Mesenchymal stem cell (in vitro differentiated cells and primary cell): ENCODE measurements around the gene C14orf180.
A peak's percentile ranks its signal among the peaks of the same experiment; 100 is the strongest.

Experiments
- DNase-seq: peaks from one replicate; pipeline ENCODE4 v3.0.0-alpha.2; 2013
- H2AFZ ChIP-seq: one replicate; pipeline ENCODE4 v1.6.1; 2013; ENCODE audit warnings: low read depth, mild to moderate bottlenecking, control low read depth, inconsistent platforms, low read length, moderate library complexity
- H2AK5ac ChIP-seq: 2 replicates; pipeline ENCODE4 v1.6.1; 2013; ENCODE audit warnings: low read length, moderate library complexity, mild to moderate bottlenecking, inconsistent platforms; ENCODE audit not compliant: severe bottlenecking
- H2BK120ac ChIP-seq: one replicate; pipeline ENCODE4 v1.6.1; 2013; ENCODE audit warnings: low read depth, mild to moderate bottlenecking, inconsistent platforms, low read length, moderate library complexity
- H2BK12ac ChIP-seq, 2 experiments: one replicate each; pipeline ENCODE4 v1.6.1; 2013; ENCODE audit warnings: inconsistent platforms in 2 of 2, low read length in 2 of 2, mild to moderate bottlenecking in 2 of 2, moderate library complexity in 2 of 2, control low read depth in 1 of 2
- H2BK15ac ChIP-seq: one replicate; pipeline ENCODE4 v1.6.1; 2013; ENCODE audit warnings: mild to moderate bottlenecking, low read depth, inconsistent platforms; ENCODE audit not compliant: poor library complexity, severe bottlenecking
- H2BK5ac ChIP-seq: 2 replicates; pipeline ENCODE4 v1.6.1; 2013; ENCODE audit warnings: low read depth, mild to moderate bottlenecking, low read length, control low read depth, inconsistent platforms; ENCODE audit not compliant: poor library complexity, severe bottlenecking
- H3K14ac ChIP-seq, 2 experiments: one replicate each; pipeline ENCODE4 v1.6.1; 2013; ENCODE audit warnings: inconsistent platforms in 2 of 2, low read length in 2 of 2, control low read depth in 1 of 2, mild to moderate bottlenecking in 1 of 2, moderate library complexity in 1 of 2
- H3K18ac ChIP-seq, 2 experiments: one replicate each; pipeline ENCODE4 v1.6.1; 2013; ENCODE audit warnings: inconsistent platforms in 2 of 2, low read length in 2 of 2, control low read depth in 1 of 2, low read depth in 1 of 2, mild to moderate bottlenecking in 1 of 2
- H3K23ac ChIP-seq, 2 experiments: one replicate each; pipeline ENCODE4 v1.6.1; 2013; ENCODE audit warnings: inconsistent platforms in 2 of 2, low read length in 2 of 2, mild to moderate bottlenecking in 2 of 2, moderate library complexity in 2 of 2, control low read depth in 1 of 2
- H3K27ac ChIP-seq: 2 replicates; pipeline ENCODE4 v1.5.1; 2013; ENCODE audit warnings: mild to moderate bottlenecking, moderate library complexity, low read length, control low read depth, inconsistent platforms; ENCODE audit not compliant: poor library complexity, severe bottlenecking
- H3K27me3 ChIP-seq, 2 experiments: 2 replicates each; pipeline versions ENCODE4 v1.6.1 to v1.7.0; 2013; ENCODE audit warnings: low read length in 2 of 2, mild to moderate bottlenecking in 2 of 2, moderate library complexity in 2 of 2, control low read depth in 1 of 2, inconsistent platforms in 1 of 2; ENCODE audit not compliant: control insufficient read depth in 1 of 2, insufficient read depth in 1 of 2
- H3K36me3 ChIP-seq, 2 experiments: 2 replicates each; pipeline versions ENCODE4 v1.6.1 to v1.7.0; 2013; ENCODE audit warnings: low read length in 2 of 2, control low read depth in 1 of 2, inconsistent platforms in 1 of 2, low read depth in 1 of 2, mild to moderate bottlenecking in 1 of 2; ENCODE audit not compliant: insufficient read depth in 2 of 2, control insufficient read depth in 1 of 2
- H3K4ac ChIP-seq, 2 experiments: one replicate each; pipeline ENCODE4 v1.6.1; 2013; ENCODE audit warnings: inconsistent platforms in 2 of 2, low read length in 2 of 2, mild to moderate bottlenecking in 2 of 2, moderate library complexity in 2 of 2, control low read depth in 1 of 2, low read depth in 1 of 2
- H3K4me1 ChIP-seq: 2 replicates; pipeline ENCODE4 v1.6.1; 2013; ENCODE audit warnings: low read depth, low read length, control low read depth; ENCODE audit not compliant: control insufficient read depth, insufficient read depth
- H3K4me2 ChIP-seq: 2 replicates; pipeline ENCODE4 v1.6.1; 2013; ENCODE audit warnings: low read length, mild to moderate bottlenecking, inconsistent platforms; ENCODE audit not compliant: poor library complexity, severe bottlenecking
- H3K4me3 ChIP-seq, 2 experiments: 2 replicates each; pipeline versions ENCODE4 v1.5.1 to v1.7.0; 2013; ENCODE audit warnings: low read length in 2 of 2, mild to moderate bottlenecking in 2 of 2, control low read depth in 1 of 2, low read depth in 1 of 2; ENCODE audit not compliant: insufficient read depth in 1 of 2
- H3K79me1 ChIP-seq: replicated peaks from 2 replicates; pipeline ENCODE4 v1.6.1; 2013; ENCODE audit warnings: mild to moderate bottlenecking, control low read depth, low read length, inconsistent platforms; ENCODE audit not compliant: poor library complexity, severe bottlenecking
- H3K9ac ChIP-seq: 2 replicates; pipeline ENCODE4 v1.7.0; 2013; ENCODE audit warnings: mild to moderate bottlenecking, low read length, moderate library complexity
- H3K9me3 ChIP-seq: 2 replicates; pipeline ENCODE4 v1.7.0; 2013; ENCODE audit warnings: mild to moderate bottlenecking, low read length; ENCODE audit not compliant: control insufficient read depth
- H4K8ac ChIP-seq: one replicate; pipeline ENCODE4 v1.6.1; 2013; ENCODE audit warnings: inconsistent platforms, mild to moderate bottlenecking, low read length, moderate library complexity
- H4K91ac ChIP-seq: one replicate; pipeline ENCODE4 v1.6.1; 2013; ENCODE audit warnings: mild to moderate bottlenecking, low read length, inconsistent platforms
- WGBS: methylation state at CpG from one replicate; pipeline ENCODE4 v1.1.7; 2013; ENCODE audit warnings: mixed read lengths; 5-methylcytosine and 5-hydroxymethylcytosine counted together

The C14orf180 gene

DNA sequence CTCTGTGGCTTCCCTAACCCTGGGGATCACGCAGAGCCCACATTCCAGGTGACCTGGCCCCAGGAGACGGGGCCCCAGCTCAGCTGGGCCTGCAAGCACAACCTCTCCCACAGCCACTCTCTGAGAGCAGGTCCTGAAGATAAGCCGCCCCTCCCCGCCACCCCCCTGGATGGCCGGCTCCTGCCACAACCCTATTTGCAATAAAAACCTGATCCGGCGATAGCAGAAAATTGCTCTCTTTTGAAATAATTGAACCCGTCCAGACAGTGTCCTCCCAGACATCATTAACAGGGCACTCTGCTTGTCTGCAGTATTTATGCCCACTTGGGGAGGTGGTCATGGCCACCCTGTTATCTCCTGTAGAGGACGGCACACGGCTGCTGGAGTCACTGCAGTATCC, 5.0 kb downstream of the C14orf180 start:
- Histone ChIP-seq H3K4me1 (no peaks in the 10 kb centered on the region), H3K36me3 (no peaks in the 10 kb centered on the region), H2BK15ac (no peak overlapping the region), H2BK12ac (no peak overlapping the region), H4K91ac (no peak overlapping the region), H3K27ac (no peak overlapping the region), H3K4me2 (no peak overlapping the region), H3K4ac (no peak overlapping the region), H3K27me3 (peaks cover 4 to 62% of the 10 kb centered on the region in 2 experiments), H3K14ac (no peak overlapping the region), H2BK120ac (no peak overlapping the region), H2BK5ac (no peak overlapping the region), H2AFZ (no peak overlapping the region), H3K23ac (no peak overlapping the region), H3K9ac (no peak overlapping the region), H3K79me1 (no peaks in the 10 kb centered on the region), H3K18ac (no peak overlapping the region), H3K4me3 (no peak overlapping the region), H2AK5ac (no peak overlapping the region), H4K8ac (no peak overlapping the region), H3K9me3 (no peaks in the 10 kb centered on the region)
- 72% methylated on average over 10 of the region's 10 CpGs for WGBS
- no peak for DNase-seq

DNA sequence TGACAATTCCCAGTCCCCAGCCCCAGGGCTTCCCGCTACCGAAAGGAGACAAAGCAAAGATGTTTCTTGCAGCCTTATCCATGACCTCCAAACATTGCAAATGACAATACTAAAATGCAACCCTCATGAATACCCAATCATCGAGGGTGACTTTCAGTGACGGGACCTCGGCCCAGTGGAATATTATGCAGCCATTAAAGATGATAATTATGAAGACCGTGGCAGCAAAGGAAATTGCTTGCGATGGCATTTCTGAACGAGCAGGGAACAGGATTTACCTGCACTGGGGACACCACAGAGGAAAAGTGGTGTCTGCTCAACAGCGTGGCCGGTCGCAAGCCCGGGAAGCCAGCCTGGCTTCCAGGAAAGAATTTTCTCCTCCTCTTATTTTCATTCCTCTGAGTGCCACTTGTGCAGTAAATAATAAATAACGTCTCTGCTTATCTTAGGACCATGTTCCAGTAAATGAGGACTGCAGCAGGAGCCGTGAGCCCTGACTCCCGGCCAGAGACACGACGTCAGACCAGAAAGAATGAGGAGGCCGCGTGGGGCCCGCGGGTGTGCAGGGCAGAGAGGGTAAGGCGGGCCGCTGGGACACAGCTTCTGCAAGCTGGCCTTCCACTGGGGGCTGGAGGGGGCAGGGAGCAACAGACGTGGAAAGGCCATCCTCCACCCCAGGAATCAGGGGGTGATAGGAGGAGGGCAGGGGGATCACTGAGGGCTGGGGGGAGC, 6.6 kb downstream of the C14orf180 start:
- Histone ChIP-seq H2BK5ac (no peak overlapping the region), H3K4me1 (peaks cover 2% of the 10 kb centered on the region), H3K27ac (no peak overlapping the region), H4K91ac (no peak overlapping the region), H3K4me2 (no peak overlapping the region), H3K79me1 (no peaks in the 10 kb centered on the region), H2AK5ac (no peak overlapping the region), H3K23ac (no peak overlapping the region), H3K36me3 (no peaks in the 10 kb centered on the region), H3K14ac (no peak overlapping the region), H2AFZ (no peak overlapping the region), H3K4me3 (no peak overlapping the region), H2BK15ac (no peak overlapping the region), H3K4ac (no peak overlapping the region), H3K9me3 (no peaks in the 10 kb centered on the region), H3K18ac (no peak overlapping the region), H2BK12ac (no peak overlapping the region), H3K9ac (no peak overlapping the region), H4K8ac (no peak overlapping the region), H2BK120ac (no peak overlapping the region), H3K27me3 (peaks cover 4 to 48% of the 10 kb centered on the region in 2 experiments)
- peak; percentile 19 for DNase-seq
- WGBS, result 61% methylated on average over 24 of the region's 24 CpGs

DNA sequence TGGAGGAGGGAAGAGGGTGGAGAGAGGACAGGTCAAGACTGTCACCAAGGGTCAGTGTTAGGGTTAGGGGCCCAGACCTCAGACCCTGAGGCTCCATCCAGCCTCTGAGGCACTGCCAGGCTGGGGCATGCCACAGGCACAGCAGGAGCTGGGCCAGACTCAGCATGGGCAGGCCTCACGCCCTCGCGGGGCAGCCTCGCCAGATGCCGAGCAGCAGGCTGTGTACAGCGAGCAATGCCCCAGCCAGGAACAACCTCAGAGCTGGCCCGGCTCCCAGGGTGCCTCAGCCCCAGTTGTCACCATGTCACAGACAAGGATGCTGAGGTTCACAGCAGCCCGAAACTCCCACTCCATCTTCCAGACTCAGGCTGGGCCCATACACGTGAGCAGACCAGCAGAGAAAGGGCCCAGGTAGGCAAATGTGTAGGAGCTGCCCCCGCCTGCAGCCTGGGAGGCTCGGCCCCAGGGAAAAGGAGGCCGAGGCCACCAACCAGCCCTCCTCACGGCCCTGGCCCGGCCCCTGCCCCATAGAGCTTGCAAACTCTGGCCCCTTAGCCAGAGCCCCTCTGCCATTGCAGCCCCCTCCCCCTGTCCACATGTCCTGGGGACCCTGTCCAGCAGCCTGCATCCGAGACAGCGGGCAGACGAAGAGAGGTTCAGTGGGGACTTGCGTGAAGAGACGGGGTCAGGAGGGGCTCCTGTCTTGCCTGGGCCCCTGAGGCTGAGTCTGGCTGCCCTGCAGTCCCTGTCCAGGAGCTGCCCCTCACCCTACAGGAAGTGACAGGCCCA, 7.5 kb downstream of the C14orf180 start:
- H2AK5ac ChIP-seq, result no peak overlapping the region
- H3K14ac ChIP-seq, result no peak overlapping the region
- peaks cover 4 to 39% of the 10 kb centered on the region in 2 experiments for H3K27me3 ChIP-seq
- no peak overlapping the region for H2BK120ac ChIP-seq
- no peaks in the 10 kb centered on the region for H3K79me1 ChIP-seq
- H4K91ac ChIP-seq, result no peak overlapping the region
- WGBS, result 78% methylated on average over 19 of the region's 19 CpGs
- no peak overlapping the region for H3K4me2 ChIP-seq
- no peak overlapping the region for H2BK15ac ChIP-seq
- H3K23ac ChIP-seq, result no peak overlapping the region
- H3K36me3 ChIP-seq, result no peaks in the 10 kb centered on the region
- no peak overlapping the region for H3K27ac ChIP-seq
- H2AFZ ChIP-seq, result no peak overlapping the region
- DNase-seq, result no peak
- no peak overlapping the region for H3K9ac ChIP-seq
- H2BK5ac ChIP-seq, result no peak overlapping the region
- H3K4me3 ChIP-seq, result no peak overlapping the region
- no peak overlapping the region for H4K8ac ChIP-seq
- no peak overlapping the region for H3K18ac ChIP-seq
- H2BK12ac ChIP-seq, result no peak overlapping the region
- H3K4me1 ChIP-seq, result peaks cover 2% of the 10 kb centered on the region
- no peak overlapping the region for H3K4ac ChIP-seq
- no peaks in the 10 kb centered on the region for H3K9me3 ChIP-seq

DNA sequence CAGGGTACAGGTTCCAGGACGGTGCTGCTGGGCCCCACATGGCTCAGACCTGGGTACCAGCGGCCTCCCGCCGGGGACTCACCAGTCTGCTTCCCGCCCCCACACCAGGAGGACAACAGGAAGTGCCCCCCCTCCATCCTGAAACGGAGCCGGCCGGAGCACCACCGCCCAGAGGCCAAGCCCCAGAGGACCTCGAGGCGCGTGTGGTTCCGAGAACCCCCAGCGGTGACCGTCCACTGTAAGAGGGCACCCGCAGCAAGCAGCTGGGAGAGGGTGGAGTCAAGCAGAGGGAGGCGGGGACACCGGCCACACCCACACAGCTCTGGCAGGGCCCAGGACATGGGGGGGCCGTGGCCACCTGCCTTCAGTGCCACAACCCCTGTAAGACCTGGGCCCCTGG, 8.1 kb downstream of the C14orf180 start:
- Histone ChIP-seq H2AFZ (no peak overlapping the region), H3K27ac (no peak overlapping the region), H3K4ac (no peak overlapping the region), H2BK5ac (no peak overlapping the region), H3K4me1 (peaks cover 2% of the 10 kb centered on the region), H3K9ac (no peak overlapping the region), H2BK12ac (no peak overlapping the region), H3K4me3 (no peak overlapping the region), H3K27me3 (peaks cover 4 to 33% of the 10 kb centered on the region in 2 experiments), H3K23ac (no peak overlapping the region), H4K8ac (no peak overlapping the region), H3K14ac (no peak overlapping the region), H2BK15ac (no peak overlapping the region), H4K91ac (no peak overlapping the region), H3K36me3 (no peaks in the 10 kb centered on the region), H3K79me1 (no peaks in the 10 kb centered on the region), H2BK120ac (no peak overlapping the region), H3K9me3 (no peaks in the 10 kb centered on the region), H3K18ac (no peak overlapping the region), H3K4me2 (no peak overlapping the region), H2AK5ac (no peak overlapping the region)
- DNase-seq, result no peak
- WGBS, result 60% methylated on average over 19 of the region's 19 CpGs
